NK-92 (cell line): ENCODE results near the gene VTN.

Experiments
- DNase-seq: peaks from one replicate; lab custom pipeline; 2025; ENCODE audit not compliant: unreplicated experiment; lab: John Stamatoyannopoulos, UW

Gene VTN

DNA sequence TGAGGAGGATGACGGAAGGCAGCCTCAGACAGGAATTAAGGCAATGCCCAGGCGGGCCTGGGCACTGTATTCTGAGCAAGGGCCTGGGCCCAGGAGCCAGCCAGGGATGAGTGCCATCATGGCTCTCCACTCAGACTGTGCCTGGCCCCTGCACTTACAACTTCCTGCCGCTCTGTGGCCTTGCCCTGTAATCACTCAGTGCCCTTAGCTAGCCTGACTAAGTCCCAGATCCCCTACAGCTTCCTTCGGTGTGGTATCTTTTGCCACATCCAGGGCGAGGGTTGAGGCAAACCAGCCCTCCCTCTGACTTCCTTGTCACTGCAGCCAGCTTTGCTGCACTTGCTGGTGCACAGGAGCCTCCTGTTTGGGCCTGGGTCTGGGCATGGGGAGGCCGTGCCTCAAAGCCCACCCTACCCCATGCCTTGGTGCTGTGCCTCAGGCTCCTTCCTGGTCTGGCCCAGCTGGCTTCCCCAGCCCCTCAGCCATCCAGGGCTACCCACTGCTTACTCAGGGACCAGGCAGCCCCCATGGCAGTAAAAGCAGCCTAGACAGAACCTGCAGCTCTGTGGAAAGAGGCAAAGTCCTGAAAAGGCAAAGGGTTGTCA lies 26.6 kb upstream of the VTN start:
- no peak for DNase-seq

GRCh38 chr17:28395968-28396367 lies 25.9 kb upstream of the VTN start:
- no peak for DNase-seq

GRCh38 chr17:28395426-28395825 lies 25.3 kb upstream of the VTN start:
- no peak for DNase-seq

- no peak for DNase-seq
Observed at GRCh38 chr17:28394337-28395116, 24.4 kb upstream of the VTN start.

DNA sequence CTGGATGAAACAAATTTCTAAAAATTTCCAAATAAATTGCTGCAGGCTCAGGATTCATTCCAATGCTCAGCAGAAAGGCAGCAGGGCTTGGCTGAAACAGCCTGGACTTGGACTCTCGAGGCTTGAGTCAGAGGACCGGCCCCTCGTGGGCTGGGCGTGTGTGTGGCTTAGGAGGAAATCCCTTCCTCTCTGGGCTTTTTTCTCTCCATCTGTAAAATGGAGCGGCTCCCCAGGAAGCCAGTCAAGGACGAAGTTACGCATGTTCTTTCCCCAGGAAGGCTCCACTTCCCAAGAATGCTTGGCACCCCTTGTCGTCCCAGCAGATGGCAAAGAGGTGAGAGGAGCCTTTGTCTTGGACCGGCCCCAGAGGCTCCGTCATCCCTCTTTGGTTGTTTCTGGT lies 22.4 kb upstream of the VTN start:
- DNase-seq = no peak

GRCh38 chr17:28391401-28391800 lies 21.3 kb upstream of the VTN start:
- DNase-seq = no peak

GRCh38 chr17:28390984-28391383 lies 20.9 kb upstream of the VTN start:
- DNase-seq = no peak

DNA sequence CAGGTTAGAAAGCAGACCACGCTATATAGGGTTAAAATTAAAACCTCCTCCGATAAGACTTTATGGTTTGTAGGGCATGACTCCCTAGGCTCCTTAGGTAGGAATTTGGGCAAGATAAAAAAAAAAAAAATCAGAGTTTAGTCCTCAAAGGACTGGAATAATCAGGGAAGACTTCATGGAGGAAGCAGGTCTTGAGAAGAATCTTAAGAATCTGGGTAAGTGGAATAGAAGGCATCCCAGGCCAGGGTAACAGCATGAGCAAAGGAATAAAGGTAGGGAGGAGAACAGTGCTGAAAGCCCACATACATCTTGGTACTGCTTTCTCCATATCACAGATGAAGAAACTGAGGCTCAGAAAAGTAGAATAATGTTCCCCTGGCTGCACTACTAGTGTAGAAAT lies 20.5 kb upstream of the VTN start:
- DNase-seq = no peak

GRCh38 chr17:28390141-28390540 lies 20.0 kb upstream of the VTN start:
- DNase-seq = no peak

DNA sequence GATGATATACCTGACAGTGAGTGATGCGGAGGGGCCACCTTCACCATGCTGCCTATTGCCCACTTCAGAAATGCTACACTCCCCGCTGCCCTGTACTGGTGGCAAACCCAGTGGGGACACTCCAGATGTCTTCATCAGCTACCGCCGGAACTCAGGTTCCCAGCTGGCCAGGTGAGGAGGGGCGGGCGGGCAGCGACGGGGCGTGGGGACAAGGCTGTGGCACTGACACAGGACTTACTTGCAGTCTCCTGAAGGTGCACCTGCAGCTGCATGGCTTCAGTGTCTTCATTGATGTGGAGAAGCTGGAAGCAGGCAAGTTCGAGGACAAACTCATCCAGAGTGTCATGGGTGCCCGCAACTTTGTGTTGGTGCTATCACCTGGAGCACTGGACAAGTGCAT lies 18.0 kb upstream of the VTN start:
- no peak for DNase-seq

- DNase-seq = no peak
Observed at GRCh38 chr17:28386391-28386790, 16.3 kb upstream of the VTN start.

- no peak for DNase-seq
Observed at GRCh38 chr17:28385406-28385805, 15.3 kb upstream of the VTN start.

DNA sequence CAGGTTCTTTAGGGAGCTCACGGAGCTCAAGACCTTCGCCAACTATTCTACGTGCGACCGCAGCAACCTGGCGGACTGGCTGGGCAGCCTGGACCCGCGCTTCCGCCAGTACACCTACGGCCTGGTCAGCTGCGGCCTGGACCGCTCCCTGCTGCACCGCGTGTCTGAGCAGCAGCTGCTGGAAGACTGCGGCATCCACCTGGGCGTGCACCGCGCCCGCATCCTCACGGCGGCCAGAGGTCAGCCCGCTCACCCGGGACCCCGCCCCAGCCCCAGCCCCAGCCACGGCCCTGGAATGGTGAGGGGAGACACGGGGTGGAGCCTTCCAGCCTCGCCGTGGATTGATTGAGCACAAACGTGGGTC lies 14.9 kb upstream of the VTN start:
- DNase-seq = no peak

GRCh38 chr17:28384281-28385036 lies 14.4 kb upstream of the VTN start:
- no peak for DNase-seq

GRCh38 chr17:28381141-28381825 lies 11.2 kb upstream of the VTN start:
- no peak for DNase-seq

GRCh38 chr17:28379814-28380801 lies 10.0 kb upstream of the VTN start:
- no peak for DNase-seq

- DNase-seq = no peak
Observed at GRCh38 chr17:28372945-28373274, 2.8 kb upstream of the VTN start.

- DNase-seq = no peak
Observed at GRCh38 chr17:28372203-28372944, 2.3 kb upstream of the VTN start.

GRCh38 chr17:28371245-28372202 lies 1.4 kb upstream of the VTN start, which contains the start of gene SARM1:
TSS of gene SARM1 (plus strand) at chr17:28371694. CDS start at chr17:28372033, 339 bp downstream.
- no peak for DNase-seq
